Retinal pigment epithelial cell (primary cell): ENCODE data around the gene GOLGA7B.

Experiments
- DNase-seq: peaks from one replicate; pipeline ENCODE4 v3.0.0-alpha.2; 2010; ENCODE audit warnings: low read depth
- H3K4me3 ChIP-seq: 2 replicates; pipeline ENCODE4 v1.5.1; 2011; ENCODE audit warnings: mild to moderate bottlenecking, low read length, control low read depth, moderate library complexity
- CTCF ChIP-seq: conservative IDR thresholded peaks from 2 replicates; pipeline ENCODE4 v1.5.1; 2011; ENCODE audit warnings: low read depth, low read length, control low read depth, inconsistent platforms

The GOLGA7B gene

GRCh38 chr10:97903128-97904017, 53.7 kb downstream of the GOLGA7B start:
- no peak overlapping the region for H3K4me3 ChIP-seq
- no peak for DNase-seq
- TF ChIP-seq CTCF: peak; percentile 29

- DNase-seq: no peak
- no peak for TF ChIP-seq CTCF
- H3K4me3 ChIP-seq: no peak overlapping the region
Measured at GRCh38 chr10:97904018-97904381, 54.4 kb downstream of the GOLGA7B start.

DNA sequence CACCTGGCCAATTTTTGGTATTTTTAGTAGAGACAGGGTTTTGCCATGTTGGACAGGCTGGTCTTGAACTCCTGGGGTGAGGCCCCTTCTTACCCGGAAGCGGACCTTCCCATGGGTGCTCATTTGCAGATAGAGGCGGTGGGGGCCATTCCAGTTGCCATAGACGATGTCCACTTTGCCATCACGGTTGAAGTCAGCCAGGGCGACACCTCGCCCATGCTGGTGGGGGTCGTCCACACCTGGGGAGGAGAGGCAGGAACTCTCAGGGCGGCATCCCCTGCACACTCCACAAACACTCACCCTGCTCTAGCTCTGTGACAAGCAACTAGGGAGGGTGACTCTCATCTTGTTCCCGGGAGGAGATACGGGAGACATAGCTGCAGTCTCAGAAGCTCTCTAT, 54.9 kb downstream of the GOLGA7B start:
- DNase-seq: no peak
- no peak for TF ChIP-seq CTCF
- no peak overlapping the region for H3K4me3 ChIP-seq

- no peak for TF ChIP-seq CTCF
- no peak for DNase-seq
- no peak overlapping the region for H3K4me3 ChIP-seq
Measured at GRCh38 chr10:97905276-97905675, 55.6 kb downstream of the GOLGA7B start.

DNA sequence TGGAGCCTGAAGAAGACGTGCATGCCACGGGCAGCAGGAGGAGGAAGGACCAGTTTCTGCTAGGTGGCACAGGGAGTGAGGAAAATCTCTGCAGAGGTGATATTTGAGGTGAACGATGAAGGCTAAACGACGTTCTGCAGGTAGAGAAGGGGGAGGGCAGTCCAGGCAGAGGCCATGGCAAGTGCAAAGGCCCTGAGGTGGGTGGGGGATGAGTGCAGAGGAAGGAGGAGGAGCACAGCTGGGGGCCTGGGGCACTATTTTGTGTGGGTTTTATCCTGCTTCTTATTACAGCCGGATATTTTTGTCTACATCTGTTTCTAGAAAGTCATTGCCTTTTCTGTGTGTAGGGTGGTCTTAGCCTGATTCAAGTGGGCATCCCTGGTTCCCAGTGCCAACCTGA, 57.6 kb downstream of the GOLGA7B start:
- no peak overlapping the region for H3K4me3 ChIP-seq
- no peak for TF ChIP-seq CTCF
- no peak for DNase-seq

- TF ChIP-seq CTCF: no peak
- H3K4me3 ChIP-seq: no peak overlapping the region
- no peak for DNase-seq
Measured at GRCh38 chr10:97907830-97908229, 58.2 kb downstream of the GOLGA7B start.

DNA sequence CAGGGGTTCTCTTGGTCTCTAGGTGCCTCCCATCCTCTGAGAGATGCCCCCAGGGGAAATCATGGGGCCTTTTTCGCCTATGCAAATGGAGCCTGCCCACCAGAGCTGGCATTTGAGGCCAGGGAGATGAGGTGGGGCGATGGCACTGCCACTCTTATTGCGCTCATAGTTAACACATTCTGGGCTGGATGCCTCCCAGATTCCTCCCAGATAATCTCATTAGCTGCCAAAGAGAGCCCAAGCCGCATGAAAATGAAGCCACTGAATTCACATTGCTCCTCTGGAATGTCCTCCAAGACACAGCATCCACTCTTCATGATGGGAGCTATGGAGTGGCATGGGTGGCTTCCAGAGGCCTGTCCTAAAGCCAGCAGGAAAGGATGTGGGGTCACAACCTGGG, 61.0 kb downstream of the GOLGA7B start:
- DNase-seq: no peak
- TF ChIP-seq CTCF: no peak
- no peak overlapping the region for H3K4me3 ChIP-seq
